ENCODE results near the gene BLACAT1. TPM values are rescaled to one million over a fixed set of nuclear protein-coding genes. Genes with fewer than 3 reads are reported as not detected.

The BLACAT1 gene
- total and polyA plus RNA-seq, 2 of the 13 experiments (the other 11 are each of a cell fraction or from before 2014, with no cell fraction given), result 1.2 to 2.8 TPM

- TF ChIP-seq ERF (CRISPR knock-in tag; IDR thresholded peaks at IDR 0.05) (peak; percentile 37; the same call in 1 of the 2 replicates), RERE (CRISPR knock-in tag; IDR thresholded peaks at IDR 0.05; ENCODE audit: low read depth) (0 out of 2 replicates have a peak, but pooled peaks have one; percentile 22), SOX6 (IDR thresholded peaks at IDR 0.05) (no peak), SOX6 (CRISPR knock-in tag; IDR thresholded peaks at IDR 0.05) (peak; percentile 42; the same call in 1 of the 2 replicates), ZNF124 (CRISPR knock-in tag; IDR thresholded peaks at IDR 0.05) (no peak), THAP11 (CRISPR knock-in tag; IDR thresholded peaks at IDR 0.05) (peak; percentile 47), MTA1 (CRISPR knock-in tag; IDR thresholded peaks at IDR 0.05; ENCODE audit: borderline replicate concordance) (peak; percentile 79; the same call in 1 of the 2 replicates), FOXA1 (IDR thresholded peaks at IDR 0.05) (no peak), FOXA1 (CRISPR knock-in tag; IDR thresholded peaks at IDR 0.05) (no peak), ZNF383 (CRISPR knock-in tag; IDR thresholded peaks at IDR 0.05; ENCODE audit: borderline replicate concordance) (no peak), ZNF17 (CRISPR knock-in tag; IDR thresholded peaks at IDR 0.05) (peak; percentile 36; the same call in 1 of the 2 replicates), KLF16 (CRISPR knock-in tag; IDR thresholded peaks at IDR 0.05) (0 out of 4 replicates have a peak, but pooled peaks of 1 of the 2 experiments have one; percentile 19), SAP130 (CRISPR knock-in tag; IDR thresholded peaks at IDR 0.05; ENCODE audit: low read depth) (peak; percentile 88)
- TF ChIP-seq, protein P1, sequence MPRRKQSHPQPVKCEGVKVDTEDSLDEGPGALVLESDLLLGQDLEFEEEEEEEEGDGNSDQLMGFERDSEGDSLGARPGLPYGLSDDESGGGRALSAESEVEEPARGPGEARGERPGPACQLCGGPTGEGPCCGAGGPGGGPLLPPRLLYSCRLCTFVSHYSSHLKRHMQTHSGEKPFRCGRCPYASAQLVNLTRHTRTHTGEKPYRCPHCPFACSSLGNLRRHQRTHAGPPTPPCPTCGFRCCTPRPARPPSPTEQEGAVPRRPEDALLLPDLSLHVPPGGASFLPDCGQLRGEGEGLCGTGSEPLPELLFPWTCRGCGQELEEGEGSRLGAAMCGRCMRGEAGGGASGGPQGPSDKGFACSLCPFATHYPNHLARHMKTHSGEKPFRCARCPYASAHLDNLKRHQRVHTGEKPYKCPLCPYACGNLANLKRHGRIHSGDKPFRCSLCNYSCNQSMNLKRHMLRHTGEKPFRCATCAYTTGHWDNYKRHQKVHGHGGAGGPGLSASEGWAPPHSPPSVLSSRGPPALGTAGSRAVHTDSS (CRISPR knock-in tag; conservative IDR thresholded peaks at IDR 0.05), result no peak
- TF ChIP-seq, protein P2, sequence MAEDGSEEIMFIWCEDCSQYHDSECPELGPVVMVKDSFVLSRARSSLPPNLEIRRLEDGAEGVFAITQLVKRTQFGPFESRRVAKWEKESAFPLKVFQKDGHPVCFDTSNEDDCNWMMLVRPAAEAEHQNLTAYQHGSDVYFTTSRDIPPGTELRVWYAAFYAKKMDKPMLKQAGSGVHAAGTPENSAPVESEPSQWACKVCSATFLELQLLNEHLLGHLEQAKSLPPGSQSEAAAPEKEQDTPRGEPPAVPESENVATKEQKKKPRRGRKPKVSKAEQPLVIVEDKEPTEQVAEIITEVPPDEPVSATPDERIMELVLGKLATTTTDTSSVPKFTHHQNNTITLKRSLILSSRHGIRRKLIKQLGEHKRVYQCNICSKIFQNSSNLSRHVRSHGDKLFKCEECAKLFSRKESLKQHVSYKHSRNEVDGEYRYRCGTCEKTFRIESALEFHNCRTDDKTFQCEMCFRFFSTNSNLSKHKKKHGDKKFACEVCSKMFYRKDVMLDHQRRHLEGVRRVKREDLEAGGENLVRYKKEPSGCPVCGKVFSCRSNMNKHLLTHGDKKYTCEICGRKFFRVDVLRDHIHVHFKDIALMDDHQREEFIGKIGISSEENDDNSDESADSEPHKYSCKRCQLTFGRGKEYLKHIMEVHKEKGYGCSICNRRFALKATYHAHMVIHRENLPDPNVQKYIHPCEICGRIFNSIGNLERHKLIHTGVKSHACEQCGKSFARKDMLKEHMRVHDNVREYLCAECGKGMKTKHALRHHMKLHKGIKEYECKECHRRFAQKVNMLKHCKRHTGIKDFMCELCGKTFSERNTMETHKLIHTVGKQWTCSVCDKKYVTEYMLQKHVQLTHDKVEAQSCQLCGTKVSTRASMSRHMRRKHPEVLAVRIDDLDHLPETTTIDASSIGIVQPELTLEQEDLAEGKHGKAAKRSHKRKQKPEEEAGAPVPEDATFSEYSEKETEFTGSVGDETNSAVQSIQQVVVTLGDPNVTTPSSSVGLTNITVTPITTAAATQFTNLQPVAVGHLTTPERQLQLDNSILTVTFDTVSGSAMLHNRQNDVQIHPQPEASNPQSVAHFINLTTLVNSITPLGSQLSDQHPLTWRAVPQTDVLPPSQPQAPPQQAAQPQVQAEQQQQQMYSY (CRISPR knock-in tag; IDR thresholded peaks at IDR 0.05), result peak; percentile 95
Observed at GRCh38 chr1:205504311-205505075, 48.6 kb upstream of the BLACAT1 start, which contains the start of gene CDK18 (continued).

Data from HepG2 (cell line).